Stimulated activated CD4-positive, alpha-beta T cell treated with anti-CD3 and anti-CD28 coated beads, Interleukin-12 subunit alpha, Interleukin-12 subunit beta, amount 100 ng/mL, for 24 hours (primary cell): ENCODE measurements around the gene TEF.
A peak's percentile ranks its signal among the peaks of the same experiment; 100 is the strongest.

ENCODE experiments used
- DNase-seq, 2 experiments: peaks; one replicate each; pipeline ENCODE4 v3.0.0-alpha.2; 2020; ENCODE audit warnings: low read depth in 2 of 2

The TEF gene, protein sequence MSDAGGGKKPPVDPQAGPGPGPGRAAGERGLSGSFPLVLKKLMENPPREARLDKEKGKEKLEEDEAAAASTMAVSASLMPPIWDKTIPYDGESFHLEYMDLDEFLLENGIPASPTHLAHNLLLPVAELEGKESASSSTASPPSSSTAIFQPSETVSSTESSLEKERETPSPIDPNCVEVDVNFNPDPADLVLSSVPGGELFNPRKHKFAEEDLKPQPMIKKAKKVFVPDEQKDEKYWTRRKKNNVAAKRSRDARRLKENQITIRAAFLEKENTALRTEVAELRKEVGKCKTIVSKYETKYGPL

GRCh38 chr22:41381329-41382097 lies at the start of gene TEF:
Gene TEF (plus strand): TSS chr22:41381942. CDS start chr22:41382045, 103 bp downstream.
- DNase-seq = peak; percentile 94 to 96

DNA sequence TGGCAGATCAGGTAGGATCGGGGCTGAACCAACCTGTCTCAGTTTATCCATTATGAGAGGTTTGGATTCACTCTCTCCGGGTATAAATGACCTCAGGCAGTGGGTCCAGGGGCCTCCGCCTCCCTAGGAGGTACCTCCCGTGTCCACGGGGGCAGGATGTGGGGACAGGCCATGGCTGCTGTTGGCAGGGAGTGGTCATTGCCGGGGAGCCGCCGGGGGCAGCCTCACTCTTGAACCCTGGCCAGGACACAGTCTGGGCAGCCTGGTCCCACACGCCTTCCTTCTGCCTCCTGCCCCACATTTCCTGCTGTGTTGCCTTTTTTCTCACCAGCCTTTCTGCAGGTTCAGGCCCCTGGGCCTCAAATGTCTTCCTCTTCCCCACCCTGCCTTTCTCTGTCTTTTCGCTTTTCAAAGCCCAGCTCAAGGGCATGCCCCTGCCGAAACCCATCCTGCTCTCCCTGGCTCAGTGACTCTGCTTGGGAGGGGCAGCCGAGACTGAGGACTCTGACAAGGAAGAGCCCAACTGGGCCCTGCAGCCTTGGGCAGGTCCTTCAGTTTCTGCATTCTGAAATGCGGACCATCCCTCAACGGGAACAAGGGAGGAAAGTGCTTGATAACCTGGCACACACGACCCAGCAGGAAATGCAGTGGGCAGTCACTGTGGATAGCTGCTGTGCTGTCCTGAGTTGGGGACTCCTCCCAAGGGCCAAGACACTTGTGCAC lies 49.4 kb upstream of the TEF start:
- DNase-seq = no peak

- no peak for DNase-seq
Observed at GRCh38 chr22:41333806-41334205, 47.9 kb upstream of the TEF start.

DNA sequence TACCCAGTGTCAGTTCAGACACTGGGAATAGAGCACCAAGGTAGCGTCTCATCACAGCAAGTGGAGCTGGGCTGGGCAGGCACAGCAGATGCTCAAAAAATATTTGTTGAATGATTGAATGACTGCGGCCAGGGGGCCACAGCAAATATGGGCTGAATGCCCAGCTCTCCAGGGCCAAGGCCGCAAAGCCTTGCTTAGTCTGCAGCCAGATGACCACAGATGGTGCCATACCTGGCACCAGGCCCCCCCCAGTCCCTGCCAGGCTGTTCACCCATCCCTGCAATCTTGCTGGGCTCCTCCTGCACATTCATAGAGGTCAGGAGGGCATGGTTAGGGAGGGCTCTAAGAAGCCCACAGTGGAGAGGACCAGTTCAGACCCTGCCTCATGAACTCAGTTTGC lies 47.5 kb upstream of the TEF start:
- DNase-seq = no peak

DNA sequence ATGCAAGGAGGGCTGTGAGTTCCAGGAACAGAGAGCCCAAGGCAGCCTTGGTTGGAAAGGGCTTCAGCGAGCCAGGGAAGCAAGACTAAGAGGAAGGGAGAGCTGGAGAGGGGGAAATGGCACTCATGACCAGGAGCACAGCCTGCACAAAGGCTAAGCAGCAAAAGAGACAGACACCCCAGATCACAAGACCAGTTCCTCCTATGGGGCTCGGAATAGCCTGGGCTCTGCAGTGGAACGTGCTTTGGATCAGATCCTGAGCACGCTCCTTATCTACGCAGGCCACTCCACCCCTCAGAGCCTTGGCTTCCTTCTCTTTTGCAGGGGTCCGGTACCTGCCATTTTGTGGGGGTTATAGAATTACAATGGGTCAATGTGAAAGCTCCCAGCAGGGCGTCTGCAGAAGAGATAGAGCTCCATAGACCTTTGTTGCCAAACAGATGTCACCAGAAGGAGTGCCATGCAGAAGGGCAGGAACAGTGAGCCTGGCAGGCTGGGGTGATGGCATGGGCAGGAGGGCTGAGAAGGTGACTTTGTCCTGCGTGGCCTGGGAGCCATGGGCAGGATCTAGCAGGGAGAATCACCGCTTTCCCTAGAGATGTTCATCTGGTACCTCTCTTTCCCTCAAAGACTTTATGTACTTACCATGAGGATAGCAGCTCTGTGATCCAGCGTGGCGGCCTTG lies 46.6 kb upstream of the TEF start:
- no peak for DNase-seq

DNA sequence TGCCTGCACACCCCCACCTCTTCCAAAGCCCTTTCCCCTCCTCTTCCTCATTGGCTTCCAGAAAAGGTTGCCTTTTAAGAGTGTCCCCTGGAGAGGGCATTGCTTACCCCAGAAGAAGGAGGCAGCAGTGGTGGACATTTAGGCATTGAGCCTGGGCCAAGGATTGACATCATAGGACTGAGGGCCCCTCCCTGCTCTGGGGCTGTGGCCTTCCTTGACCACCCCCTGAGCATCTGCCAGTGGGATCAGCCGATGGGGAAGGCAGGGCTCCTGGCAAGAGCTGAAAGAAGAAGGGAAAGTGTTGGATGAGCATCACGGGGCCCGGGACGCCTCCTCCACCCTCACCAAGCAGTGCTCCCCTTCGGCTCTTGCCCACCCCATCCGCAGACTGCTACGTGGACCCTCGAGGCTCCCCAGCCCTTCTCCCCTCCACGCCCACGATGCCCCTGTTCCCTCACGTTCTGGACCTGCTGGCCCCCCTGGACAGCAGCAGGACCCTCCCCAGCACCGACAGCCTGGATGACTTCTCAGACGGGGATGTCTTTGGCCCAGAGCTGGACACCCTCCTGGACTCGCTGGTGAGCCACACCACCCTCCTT lies 43.0 kb upstream of the TEF start:
- DNase-seq = no peak

DNA sequence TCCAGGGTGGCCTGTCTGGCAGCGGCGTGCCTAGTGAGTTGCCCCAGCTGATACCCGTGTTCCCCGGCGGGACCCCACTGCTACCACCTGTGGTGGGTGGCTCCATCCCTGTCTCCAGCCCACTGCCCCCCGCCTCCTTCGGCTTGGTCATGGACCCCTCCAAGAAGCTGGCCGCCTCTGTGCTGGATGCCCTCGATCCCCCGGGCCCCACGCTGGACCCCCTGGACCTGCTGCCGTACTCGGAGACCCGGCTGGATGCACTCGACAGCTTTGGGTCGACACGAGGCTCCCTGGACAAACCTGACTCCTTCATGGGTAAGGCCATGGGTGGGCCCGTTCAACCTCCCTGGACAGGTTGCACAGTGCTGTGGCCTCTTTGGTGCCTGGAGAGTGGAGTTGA lies 41.9 kb upstream of the TEF start:
- DNase-seq = no peak

DNA sequence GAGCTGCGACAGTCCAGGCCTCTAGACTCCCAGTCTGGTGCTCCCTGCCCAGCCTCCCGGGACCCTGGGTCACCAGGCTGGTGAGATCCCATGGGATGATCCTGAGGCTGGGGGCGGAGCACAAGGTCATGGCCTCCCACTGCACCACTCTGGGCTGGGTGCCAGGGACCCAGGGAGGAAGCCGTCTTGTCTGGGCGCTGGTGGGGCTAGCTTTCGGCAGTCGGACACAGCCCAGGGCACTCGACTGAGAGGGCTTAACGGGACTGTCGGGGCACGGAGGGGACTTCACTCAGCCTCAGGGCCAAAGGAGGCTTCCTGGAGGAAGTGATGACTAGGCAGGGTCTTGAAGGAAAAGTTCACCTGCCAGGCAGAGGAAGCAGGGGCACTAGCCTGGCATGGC lies 41.4 kb upstream of the TEF start:
- DNase-seq = no peak

GRCh38 chr22:41341012-41341411 lies 40.7 kb upstream of the TEF start:
- DNase-seq = no peak

- no peak for DNase-seq
Observed at GRCh38 chr22:41341990-41342389, 39.8 kb upstream of the TEF start.

GRCh38 chr22:41343300-41343699 lies 38.4 kb upstream of the TEF start:
- DNase-seq = no peak

DNA sequence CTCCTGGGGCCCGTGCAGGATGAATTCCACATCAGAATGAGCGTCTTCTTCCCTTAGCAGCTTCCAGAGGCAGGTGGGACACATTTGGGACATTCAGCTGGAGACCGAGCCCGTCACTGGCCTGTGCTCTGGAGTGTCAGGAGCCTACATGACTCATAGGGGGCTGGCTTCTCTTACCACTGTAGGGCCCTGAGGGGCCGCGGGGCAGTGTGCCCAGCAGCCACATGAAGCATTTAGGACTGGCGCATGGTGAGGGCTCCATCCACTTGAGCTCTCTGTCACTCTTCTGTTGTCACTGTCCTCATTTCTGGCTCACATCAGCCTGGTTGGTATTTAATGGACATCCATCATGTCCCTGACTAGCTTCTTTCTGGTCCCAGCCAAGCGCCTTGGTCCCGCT lies 38.0 kb upstream of the TEF start:
- no peak for DNase-seq

DNA sequence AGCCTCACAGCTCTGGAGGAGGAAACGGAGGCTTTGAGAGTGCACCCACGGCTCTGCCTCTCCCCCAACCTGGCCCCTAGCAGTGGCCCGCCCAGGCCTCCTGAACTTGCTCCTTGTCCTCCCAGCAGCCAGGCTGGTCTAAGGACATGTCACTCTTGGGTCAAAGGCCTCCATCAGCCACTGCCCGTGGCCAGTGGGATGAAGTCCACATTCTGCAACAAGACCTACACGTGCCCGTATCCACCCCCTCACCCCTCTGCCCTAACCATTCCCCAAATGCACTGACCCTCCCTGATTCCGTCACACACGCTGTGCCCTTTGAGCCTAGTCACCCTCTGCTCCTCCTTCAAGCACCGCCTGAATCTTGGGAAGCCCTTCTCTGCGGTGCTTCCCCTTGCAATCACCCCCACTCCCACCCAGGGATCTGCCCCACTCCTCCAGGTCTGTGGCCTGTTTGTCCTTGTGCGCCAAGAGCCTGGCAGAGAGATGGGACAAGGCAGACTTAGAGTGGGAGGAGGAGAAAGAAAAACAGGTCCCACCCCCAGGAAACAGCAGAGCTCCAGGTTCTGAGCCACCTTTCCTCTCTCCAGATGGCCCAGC lies 37.5 kb upstream of the TEF start:
- no peak for DNase-seq

DNA sequence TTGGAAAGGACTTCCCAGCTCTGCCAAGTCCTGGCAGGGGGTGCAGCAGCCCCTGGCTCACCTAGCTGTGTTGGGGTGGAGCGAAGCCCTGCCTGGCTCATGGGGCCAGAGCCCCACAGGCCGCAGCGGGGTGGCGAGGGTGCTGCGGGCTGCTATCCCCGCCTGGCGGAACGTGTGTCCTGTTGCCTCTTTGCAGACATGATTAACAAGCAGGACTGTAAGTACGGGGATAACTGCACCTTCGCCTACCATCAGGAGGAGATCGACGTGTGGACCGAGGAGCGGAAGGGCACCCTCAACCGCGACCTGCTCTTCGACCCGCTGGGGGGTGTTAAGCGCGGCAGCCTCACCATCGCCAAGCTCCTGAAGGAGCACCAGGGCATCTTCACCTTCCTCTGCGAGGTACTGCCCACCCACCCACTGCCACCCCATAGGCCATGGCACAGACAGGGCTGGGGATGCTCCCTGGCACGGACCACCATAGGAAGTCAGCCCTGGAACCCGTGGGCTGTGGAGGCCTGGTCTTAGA lies 35.9 kb upstream of the TEF start:
- no peak for DNase-seq

GRCh38 chr22:41347066-41347859 lies 34.5 kb upstream of the TEF start:
- no peak for DNase-seq

GRCh38 chr22:41348964-41349484 lies 32.7 kb upstream of the TEF start:
- no peak for DNase-seq

- no peak for DNase-seq
Observed at GRCh38 chr22:41350087-41350486, 31.7 kb upstream of the TEF start.

- DNase-seq = no peak
Observed at GRCh38 chr22:41351011-41351410, 30.7 kb upstream of the TEF start.

GRCh38 chr22:41352058-41352457 lies 29.7 kb upstream of the TEF start:
- DNase-seq = no peak
